Caco-2 (cell line): ENCODE results near the gene AIFM3. TPM values are rescaled to one million over a fixed set of nuclear protein-coding genes. Genes with fewer than 3 reads are reported as not detected.
A peak's percentile ranks its signal among the peaks of the same experiment; 100 is the strongest.

Experiments used
- BruUV-seq: library from RNA; stranded (reverse); fragments of 400-500 nt; replicated peaks from 2 replicates; lab custom pipeline; 2021; lab: Mats Ljungman, UMichigan
- CTCF ChIA-PET: fragments of 300-600 bp; sonication (Branson Sonifier 250); formaldehyde crosslinking; loops from one replicate; lab custom pipeline; 2022; ENCODE audit warnings: antibody characterized with exemption; lab: Charles Lee
- POLR2A ChIA-PET: fragments of 300-600 bp; sonication (Branson Sonifier 250); formaldehyde crosslinking; loops from one replicate; lab custom pipeline; 2022; ENCODE audit warnings: antibody characterized with exemption; lab: Charles Lee
- DNase-seq, 2 experiments: peaks; one replicate each; pipeline versions ENCODE4 v3.0.0 to v3.0.0-alpha.2; 2020 to 2022
- H3K27me3 ChIP-seq: replicated peaks from 2 replicates; pipeline ENCODE4 v1.6.0; 2011; ENCODE audit warnings: low read length; ENCODE audit not compliant: control insufficient read depth, insufficient read depth
- H3K36me3 ChIP-seq: 2 replicates; pipeline ENCODE4 v1.5.1; 2011; ENCODE audit warnings: low read length; ENCODE audit not compliant: control insufficient read depth, insufficient read depth
- H3K4me1 ChIP-seq: fragments of 250-450 bp; sonication (Bioruptor Pico); 2 replicates; pipeline ENCODE4 v1.5.1; 2020; ENCODE audit warnings: mild to moderate bottlenecking
- H3K4me3 ChIP-seq: 2 replicates; pipeline ENCODE4 v1.5.1; 2011; ENCODE audit warnings: low read depth, mild to moderate bottlenecking, control low read depth, low read length
- H3K9me3 ChIP-seq: fragments of 250-450 bp; sonication (Bioruptor Pico); 2 replicates; pipeline ENCODE4 v1.5.1; 2020; ENCODE audit warnings: mild to moderate bottlenecking, moderate library complexity
- H3K27ac Mint-ChIP-seq: one replicate; pipeline ENCODE4 v1.8.0; 2022; ENCODE audit warnings: mixed read lengths; ENCODE audit not compliant: unreplicated experiment
- H3K27me3 Mint-ChIP-seq: one replicate; pipeline ENCODE4 v1.8.0; 2022; ENCODE audit warnings: mixed read lengths; ENCODE audit not compliant: insufficient read depth, unreplicated experiment
- H3K36me3 Mint-ChIP-seq: one replicate; pipeline ENCODE4 v1.8.0; 2022; ENCODE audit warnings: mild to moderate bottlenecking, mixed read lengths; ENCODE audit not compliant: insufficient read depth, unreplicated experiment
- H3K4me1 Mint-ChIP-seq: one replicate; pipeline ENCODE4 v1.8.0; 2022; ENCODE audit warnings: low read depth, mixed read lengths; ENCODE audit not compliant: unreplicated experiment
- H3K4me3 Mint-ChIP-seq: one replicate; pipeline ENCODE4 v1.8.0; 2022; ENCODE audit warnings: mild to moderate bottlenecking, moderate library complexity, mixed read lengths; ENCODE audit not compliant: unreplicated experiment
- H3K9me3 Mint-ChIP-seq: one replicate; pipeline ENCODE4 v1.8.0; 2022; ENCODE audit warnings: mixed read lengths; ENCODE audit not compliant: unreplicated experiment
- intact Hi-C: fragments of 100-400 bp; cut with micrococcal nuclease; formaldehyde crosslinking; loops from one replicate; pipeline ENCODE4 v1.10.0; 2022; ENCODE audit not compliant: unreplicated experiment
- total RNA-seq: library from RNA; stranded (reverse); gene quantifications from 2 replicates; pipeline ENCODE4 v1.2.3, GENCODE V29; 2022
- TF ChIP-seq, protein P1 (sequence below), 2 experiments: fragments of 200-600 bp in 1 of 2; IDR thresholded peaks; 1 replicate in 1 of 2; 2 replicates in 1 of 2; pipeline versions ENCODE4 v1.5.1 to v1.8.0; 2011 to 2022; ENCODE audit warnings: antibody characterized with exemption in 1 of 2, control low read depth in 1 of 2, inconsistent platforms in 1 of 2, low read depth in 1 of 2, low read length in 1 of 2, mild to moderate bottlenecking in 1 of 2, moderate library complexity in 1 of 2; ENCODE audit not compliant: insufficient read depth in 1 of 2, severe bottlenecking in 1 of 2, unreplicated experiment in 1 of 2

The AIFM3 gene
- total RNA-seq, 1 experiment from 2014 or later: 0.73 TPM

DNA sequence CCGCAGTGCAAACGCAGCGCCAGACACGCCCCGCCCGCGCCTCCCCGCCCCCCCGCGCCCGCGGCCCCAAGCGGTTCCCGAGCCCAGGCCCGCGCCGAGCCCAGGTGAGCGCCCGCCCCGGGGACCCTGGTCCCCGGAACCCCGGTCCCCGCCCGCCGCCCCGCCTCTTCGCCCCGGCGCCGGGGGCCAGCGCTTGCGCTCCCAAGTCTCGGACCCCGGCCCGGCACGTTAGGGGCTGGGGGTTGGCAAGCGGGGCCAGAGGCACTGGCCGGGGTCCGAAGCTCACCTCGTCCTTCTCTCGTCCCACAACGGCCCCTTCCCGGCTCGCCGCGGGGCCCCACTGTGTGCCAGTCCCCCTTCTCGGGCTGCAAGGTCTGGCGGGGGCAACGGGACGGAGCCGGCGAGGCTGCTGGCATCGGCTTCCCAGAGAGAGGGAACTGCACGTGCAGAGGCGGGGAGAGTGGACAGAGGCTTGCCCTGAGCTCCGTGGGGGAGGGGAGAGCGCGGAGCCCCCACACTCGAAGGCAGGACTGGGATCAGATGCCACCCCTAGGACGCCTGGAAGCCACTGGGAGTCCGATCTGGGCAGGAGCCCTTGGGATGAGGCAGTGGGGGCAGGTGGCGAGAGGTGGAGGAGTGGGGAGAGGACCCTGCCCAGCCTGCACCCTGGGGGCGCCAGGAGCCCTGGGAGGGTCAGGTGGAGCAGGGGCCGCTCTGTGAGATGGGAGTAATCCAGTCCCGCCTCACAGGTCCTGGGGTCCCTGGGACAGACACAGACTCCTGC, 1.8 kb upstream of the AIFM3 start:
- Mint-ChIP-seq H3K27me3 (no peaks in the 10 kb centered on the region), H3K9me3 (no peaks in the 10 kb centered on the region), H3K4me3 (peak overlapping the region; percentile 37), H3K36me3 (no peaks in the 10 kb centered on the region), H3K4me1 (no peaks in the 10 kb centered on the region), H3K27ac (no peak overlapping the region)
- no peak overlapping the region for H3K4me3 ChIP-seq
- intact Hi-C loops: no loop called here
- CTCF ChIA-PET: no interaction called here
- no peaks in the 10 kb centered on the region for H3K9me3 ChIP-seq
- no peak for DNase-seq
- no TSS peak for BruUV-seq
- POLR2A ChIA-PET: no interaction called here
- H3K36me3 ChIP-seq: no peaks in the 10 kb centered on the region
- no peaks in the 10 kb centered on the region for H3K27me3 ChIP-seq
- TF ChIP-seq, protein P1, sequence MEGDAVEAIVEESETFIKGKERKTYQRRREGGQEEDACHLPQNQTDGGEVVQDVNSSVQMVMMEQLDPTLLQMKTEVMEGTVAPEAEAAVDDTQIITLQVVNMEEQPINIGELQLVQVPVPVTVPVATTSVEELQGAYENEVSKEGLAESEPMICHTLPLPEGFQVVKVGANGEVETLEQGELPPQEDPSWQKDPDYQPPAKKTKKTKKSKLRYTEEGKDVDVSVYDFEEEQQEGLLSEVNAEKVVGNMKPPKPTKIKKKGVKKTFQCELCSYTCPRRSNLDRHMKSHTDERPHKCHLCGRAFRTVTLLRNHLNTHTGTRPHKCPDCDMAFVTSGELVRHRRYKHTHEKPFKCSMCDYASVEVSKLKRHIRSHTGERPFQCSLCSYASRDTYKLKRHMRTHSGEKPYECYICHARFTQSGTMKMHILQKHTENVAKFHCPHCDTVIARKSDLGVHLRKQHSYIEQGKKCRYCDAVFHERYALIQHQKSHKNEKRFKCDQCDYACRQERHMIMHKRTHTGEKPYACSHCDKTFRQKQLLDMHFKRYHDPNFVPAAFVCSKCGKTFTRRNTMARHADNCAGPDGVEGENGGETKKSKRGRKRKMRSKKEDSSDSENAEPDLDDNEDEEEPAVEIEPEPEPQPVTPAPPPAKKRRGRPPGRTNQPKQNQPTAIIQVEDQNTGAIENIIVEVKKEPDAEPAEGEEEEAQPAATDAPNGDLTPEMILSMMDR (IDR thresholded peaks at IDR 0.05; ENCODE audit: insufficient read depth in 1 of 2, low read depth in 1 of 2, low read length in 1 of 2, severe bottlenecking in 1 of 2, unreplicated experiment in 1 of 2): no peak
- H3K4me1 ChIP-seq: no peaks in the 10 kb centered on the region

DNA sequence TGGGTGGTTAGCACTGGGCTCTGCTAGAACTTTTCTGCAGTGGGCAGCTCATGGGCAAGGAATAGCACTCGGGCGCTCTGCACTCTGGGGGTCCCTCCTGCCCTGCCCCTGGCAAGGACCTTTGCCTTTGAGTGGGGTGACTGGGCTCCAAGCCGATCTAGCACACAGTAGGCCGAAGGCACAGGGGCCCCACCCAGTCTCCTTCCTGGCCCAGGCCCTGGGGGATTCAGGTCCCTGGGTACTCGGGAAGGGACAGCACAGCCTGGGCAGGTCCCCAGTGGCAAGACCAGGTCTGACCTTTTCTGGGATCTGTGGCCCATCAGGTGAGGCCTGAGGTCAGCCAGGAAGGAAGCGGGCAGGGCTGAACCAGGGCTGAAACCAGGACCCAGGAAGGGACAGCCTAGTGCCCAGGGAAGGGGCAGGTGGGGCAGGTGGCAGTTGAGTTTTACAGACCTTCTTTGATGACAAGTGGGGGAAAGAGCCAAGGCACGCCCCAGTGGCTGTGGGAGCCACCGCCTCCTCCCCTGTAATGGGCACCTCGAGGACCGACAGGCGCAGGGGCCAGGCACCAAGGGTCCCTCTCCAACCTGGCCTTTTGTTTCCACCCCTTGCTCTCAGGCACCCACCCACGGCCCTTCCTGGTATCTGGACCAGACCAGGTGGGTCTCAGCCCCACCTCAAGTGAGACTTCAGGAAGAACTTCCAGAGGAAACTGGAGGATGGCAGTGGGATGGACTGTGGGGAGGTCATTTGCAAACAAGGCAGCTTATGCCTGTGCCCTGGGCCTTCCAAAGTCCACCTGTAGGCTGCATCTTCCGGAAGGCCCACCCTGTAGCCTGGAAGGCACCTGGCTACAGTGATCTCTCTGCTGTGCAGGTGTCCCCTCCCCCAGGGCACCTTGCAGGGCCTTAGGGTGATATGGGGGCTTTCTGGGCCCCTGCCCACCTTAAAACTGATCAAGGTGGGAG, 883 bp upstream of the AIFM3 start:
- CTCF ChIA-PET: no interaction called here
- H3K9me3 Mint-ChIP-seq: no peaks in the 10 kb centered on the region
- Histone ChIP-seq H3K9me3 (no peaks in the 10 kb centered on the region), H3K36me3 (no peaks in the 10 kb centered on the region), H3K4me1 (no peaks in the 10 kb centered on the region), H3K4me3 (no peak overlapping the region), H3K27me3 (no peaks in the 10 kb centered on the region)
- no peaks in the 10 kb centered on the region for H3K36me3 Mint-ChIP-seq
- H3K4me3 Mint-ChIP-seq: no peak overlapping the region
- TF ChIP-seq, protein P1 (IDR thresholded peaks at IDR 0.05; ENCODE audit: insufficient read depth in 1 of 2, low read depth in 1 of 2, low read length in 1 of 2, severe bottlenecking in 1 of 2, unreplicated experiment in 1 of 2): no peak
- POLR2A ChIA-PET: no interaction called here
- no peaks in the 10 kb centered on the region for H3K27me3 Mint-ChIP-seq
- H3K4me1 Mint-ChIP-seq: no peaks in the 10 kb centered on the region
- H3K27ac Mint-ChIP-seq: no peak overlapping the region
- intact Hi-C loops: no loop called here
- BruUV-seq: no TSS peak
- DNase-seq: no peak

- no peaks in the 10 kb centered on the region for H3K36me3 Mint-ChIP-seq
- H3K27me3 Mint-ChIP-seq: no peaks in the 10 kb centered on the region
- CTCF ChIA-PET: interaction anchor here (0.6 to 0.9 kb wide), 2 partner anchors 14 to 50 kb away, joined by 3 read pairs; partner anchors contain the start of genes CRKL and LZTR1
- no peaks in the 10 kb centered on the region for H3K9me3 Mint-ChIP-seq
- Histone ChIP-seq H3K9me3 (no peaks in the 10 kb centered on the region), H3K4me3 (no peak overlapping the region), H3K27me3 (no peaks in the 10 kb centered on the region), H3K36me3 (no peaks in the 10 kb centered on the region), H3K4me1 (no peaks in the 10 kb centered on the region)
- TF ChIP-seq, protein P1 (IDR thresholded peaks at IDR 0.05; ENCODE audit: insufficient read depth in 1 of 2, low read depth in 1 of 2, low read length in 1 of 2, severe bottlenecking in 1 of 2, unreplicated experiment in 1 of 2): no peak
- H3K4me3 Mint-ChIP-seq: no peak overlapping the region
- POLR2A ChIA-PET: no interaction called here
- no peaks in the 10 kb centered on the region for H3K4me1 Mint-ChIP-seq
- H3K27ac Mint-ChIP-seq: no peak overlapping the region
- BruUV-seq: no TSS peak
- DNase-seq: no peak
- intact Hi-C loops: no loop called here
Observed at GRCh38 chr22:20967697-20968211, 699 bp downstream of the AIFM3 start.
